H54 (cell line): ENCODE data around the gene PSMG4.

Experiments
- DNase-seq: peaks from one replicate; pipeline ENCODE4 v3.0.0; 2011; ENCODE audit warnings: low spot score, mixed read lengths; ENCODE audit not compliant: insufficient read length
- FAIRE-seq: peaks from 3 replicates; lab custom pipeline; 2011; peaks lifted over from hg19 to GRCh38; lab: Jason Lieb, UNC
- POLR2A ChIP-seq: IDR thresholded peaks from 2 replicates; pipeline ENCODE4 v1.6.1; 2011; ENCODE audit warnings: low read depth, mild to moderate bottlenecking, low read length

The PSMG4 gene

GRCh38 chr6:3281631-3282475, 23.1 kb downstream of the PSMG4 start:
- TF ChIP-seq POLR2A: no peak
- FAIRE-seq (peak; percentile 88), DNase-seq (peak; percentile 94)

GRCh38 chr6:3282476-3283236, 23.9 kb downstream of the PSMG4 start:
- no peak for DNase-seq
- no peak for FAIRE-seq
- TF ChIP-seq POLR2A: no peak

DNA sequence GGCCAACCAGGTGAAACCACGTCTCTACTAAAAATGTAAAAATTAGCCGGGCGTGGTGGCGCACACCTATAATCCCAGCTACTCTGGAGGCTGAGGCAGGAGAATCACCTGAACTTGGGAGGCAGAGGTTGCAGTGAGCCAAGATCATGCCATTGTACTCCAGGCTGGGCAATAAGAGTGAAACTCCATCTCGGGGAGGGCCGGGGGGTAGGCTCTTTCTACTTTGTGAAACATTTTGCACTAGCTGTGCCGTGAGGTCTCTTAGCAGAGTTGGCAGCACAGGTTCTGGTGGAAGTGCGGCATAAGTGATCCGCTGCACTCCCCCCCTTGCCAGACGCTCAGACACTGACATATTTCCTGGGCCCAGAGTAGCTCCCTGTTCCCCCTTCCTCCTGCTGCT, 24.5 kb downstream of the PSMG4 start:
- FAIRE-seq: no peak
- TF ChIP-seq POLR2A: no peak
- DNase-seq: no peak

DNA sequence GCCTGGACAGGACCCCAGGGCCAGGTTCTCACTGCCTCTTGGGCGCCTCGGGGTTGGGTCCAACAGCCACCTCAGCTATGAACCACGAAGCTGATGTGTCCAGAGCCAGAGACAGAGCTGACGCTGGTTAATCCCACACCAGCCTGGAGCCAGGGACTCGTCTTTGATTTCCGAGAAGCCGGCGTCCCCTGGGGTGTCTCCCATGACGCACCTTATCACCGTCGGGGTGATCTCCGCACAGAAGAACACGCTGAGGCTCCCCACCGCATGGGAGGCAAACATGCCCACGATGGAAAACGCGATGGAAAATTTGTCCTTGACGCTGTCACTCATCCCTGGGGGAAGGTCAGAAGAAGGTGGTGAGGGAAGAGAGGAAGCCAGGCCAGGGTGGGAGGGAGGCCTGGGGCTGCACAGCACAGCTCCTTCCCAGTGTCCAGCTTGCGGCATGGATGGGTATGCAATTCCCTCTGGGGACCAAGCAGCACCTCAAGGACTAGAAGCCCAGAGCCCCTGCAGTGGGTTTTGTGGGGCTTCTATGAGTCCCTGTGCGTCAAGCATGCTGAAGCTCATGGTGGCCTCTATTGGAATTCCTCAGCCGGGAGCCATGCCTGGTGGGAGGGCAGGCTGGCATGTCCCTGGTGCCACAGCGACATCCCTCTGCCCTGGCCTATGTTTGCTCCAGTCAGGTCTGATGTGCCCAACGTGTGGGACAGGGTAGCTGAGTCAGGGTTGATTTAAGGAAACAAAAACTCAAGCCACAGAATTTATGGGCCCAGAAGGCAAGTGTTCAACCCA, 25.1 kb downstream of the PSMG4 start:
- no peak for TF ChIP-seq POLR2A
- FAIRE-seq: no peak
- no peak for DNase-seq

DNA sequence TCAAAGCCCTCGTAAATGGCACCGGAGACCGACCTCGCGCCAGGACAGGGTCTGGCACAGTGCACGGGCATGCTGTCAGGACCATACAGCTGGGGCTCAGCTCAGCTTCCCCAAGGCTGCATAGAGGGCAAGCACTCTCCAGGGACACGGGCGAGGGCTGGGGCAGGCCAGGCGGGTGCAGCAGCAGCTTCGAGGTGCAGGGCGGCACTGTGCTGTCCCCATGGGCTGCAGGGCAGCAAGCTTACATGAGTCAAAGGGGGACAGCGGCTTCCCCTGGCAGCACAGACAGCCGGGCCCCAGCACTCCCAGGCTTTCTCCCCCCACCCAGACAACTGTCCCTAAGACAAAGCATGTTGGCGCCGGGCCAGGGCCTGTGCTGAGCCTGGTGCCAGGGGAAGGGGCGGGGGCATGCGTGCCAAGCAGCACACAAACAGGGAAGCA, 25.7 kb downstream of the PSMG4 start:
- FAIRE-seq (no peak), DNase-seq (no peak)
- TF ChIP-seq POLR2A: no peak

- DNase-seq (no peak), FAIRE-seq (no peak)
- no peak for TF ChIP-seq POLR2A
These were observed 26.4 kb downstream of the PSMG4 start for GRCh38 chr6:3285049-3285639.

- TF ChIP-seq POLR2A: no peak
- FAIRE-seq (no peak), DNase-seq (no peak)
These were observed 27.0 kb downstream of the PSMG4 start for GRCh38 chr6:3285732-3286131.

DNA sequence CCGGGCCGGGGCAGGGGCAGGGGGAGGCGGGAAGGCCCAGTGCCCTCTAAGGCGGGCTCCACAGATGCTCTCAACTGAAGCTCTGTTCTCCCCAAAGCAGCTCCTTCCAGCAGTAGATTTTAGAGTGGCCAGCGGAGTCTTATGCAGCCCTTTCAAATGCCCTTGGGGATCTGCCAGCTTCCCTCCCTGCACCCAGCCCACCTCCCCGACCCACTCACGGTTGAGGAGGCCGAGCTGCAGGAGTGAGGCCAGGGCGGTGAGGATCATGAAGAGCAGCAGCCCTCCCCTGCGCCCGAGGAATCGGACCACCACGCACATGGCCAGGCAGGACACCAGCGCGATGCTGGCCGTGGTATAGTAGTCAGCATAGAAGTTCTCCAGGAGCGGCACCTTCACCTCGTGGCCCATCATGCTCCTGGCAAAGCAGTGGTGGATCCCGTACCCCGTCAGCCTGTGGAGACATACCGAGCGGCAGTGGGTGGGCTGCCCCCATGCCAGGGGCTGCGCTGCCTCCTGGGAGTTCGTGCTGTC, 28.0 kb downstream of the PSMG4 start:
- TF ChIP-seq POLR2A: no peak
- FAIRE-seq: no peak
- DNase-seq: no peak

GRCh38 chr6:3287308-3287707, 28.6 kb downstream of the PSMG4 start:
- no peak for TF ChIP-seq POLR2A
- no peak for DNase-seq
- FAIRE-seq: no peak

DNA sequence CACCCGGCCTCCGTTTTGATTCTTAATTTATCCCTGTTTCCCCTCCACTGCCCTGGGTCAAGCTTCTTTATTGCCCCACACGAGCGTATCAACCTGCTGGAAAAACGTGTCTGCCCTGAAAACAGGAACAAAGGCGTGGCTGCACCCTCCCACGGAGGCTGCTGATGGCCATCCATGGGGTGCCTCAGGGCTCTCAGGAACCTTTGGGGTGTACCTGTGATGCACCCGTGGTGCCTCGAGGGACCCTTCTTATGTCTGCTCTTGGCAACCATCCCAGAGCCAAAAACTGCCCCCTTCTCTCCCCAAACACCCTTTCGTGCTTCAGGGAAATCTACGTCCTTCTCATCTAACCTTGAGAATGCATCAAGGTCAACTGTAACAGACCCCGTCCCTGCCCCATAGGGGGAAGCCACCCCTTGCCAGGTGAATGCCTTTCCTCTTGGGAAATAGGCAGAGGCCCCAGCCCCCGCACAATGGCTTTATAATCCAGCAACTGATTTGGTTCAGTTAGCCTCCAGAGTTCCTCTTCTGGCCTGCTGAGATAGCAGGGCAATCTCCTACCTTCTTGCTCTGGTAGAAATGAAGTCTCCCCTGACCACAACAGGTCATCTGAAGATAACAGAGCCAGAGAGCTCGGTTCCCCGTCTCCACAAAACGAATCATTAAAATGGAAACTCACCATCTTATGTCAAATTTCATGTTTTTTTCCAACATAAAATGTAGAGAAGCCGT, 29.4 kb downstream of the PSMG4 start:
- TF ChIP-seq POLR2A: no peak
- FAIRE-seq: no peak
- no peak for DNase-seq

- no peak for TF ChIP-seq POLR2A
- no peak for DNase-seq
- FAIRE-seq: no peak
These were observed 30.2 kb downstream of the PSMG4 start for GRCh38 chr6:3288711-3289663.

DNA sequence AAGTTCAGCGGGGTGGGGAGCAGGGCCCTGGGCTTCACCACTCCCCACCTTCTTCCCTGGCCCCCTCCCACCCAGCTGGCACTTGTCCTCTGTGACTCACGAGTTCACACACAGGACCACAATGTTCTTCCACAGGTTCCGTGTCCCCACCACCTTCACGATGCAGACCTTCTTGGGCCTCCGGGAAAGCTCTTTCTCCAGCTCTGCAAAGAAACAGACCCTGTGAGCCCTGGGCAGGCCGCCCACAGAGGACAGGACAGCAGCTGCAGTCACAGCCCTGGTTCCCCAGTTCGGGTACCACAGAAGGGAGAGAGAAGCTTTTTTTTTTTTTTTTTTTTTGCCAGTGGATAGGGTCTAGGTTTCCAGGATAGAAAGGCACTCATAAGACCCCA, 30.9 kb downstream of the PSMG4 start:
- no peak for DNase-seq
- TF ChIP-seq POLR2A: no peak
- FAIRE-seq: no peak
